ENCODE results near the gene IPO4. TPM values are rescaled to one million over a fixed set of nuclear protein-coding genes. Genes with fewer than 3 reads are reported as not detected.

Gene IPO4
- total RNA-seq, 3 donors from 2014 or later: 265 to 293 (median 265) TPM

GRCh38 chr14:24145690-24146452 lies 42.7 kb downstream of the IPO4 start:
- no peaks in the 10 kb centered on the region for H3K9me3 Mint-ChIP-seq
- peak overlapping the region; percentile 98 for H3K4me3 Mint-ChIP-seq
- no peak for ATAC-seq
- no peak for DNase-seq
- H3K36me3 Mint-ChIP-seq (ENCODE audit: insufficient read depth): peaks cover 41% of the 10 kb centered on the region
- no peaks in the 10 kb centered on the region for H3K27me3 Mint-ChIP-seq (ENCODE audit: low read depth)
- peaks cover 63% of the 10 kb centered on the region for H3K4me1 Mint-ChIP-seq (ENCODE audit: low read depth)

- ATAC-seq (no peak), DNase-seq (no peak)
- no peaks in the 10 kb centered on the region for H3K9me3 Mint-ChIP-seq
- peaks cover 35% of the 10 kb centered on the region for H3K36me3 Mint-ChIP-seq (ENCODE audit: insufficient read depth)
- peaks cover 65% of the 10 kb centered on the region for H3K4me1 Mint-ChIP-seq (ENCODE audit: low read depth)
- H3K27me3 Mint-ChIP-seq (ENCODE audit: low read depth): no peaks in the 10 kb centered on the region
- peak overlapping the region; percentile 98 for H3K4me3 Mint-ChIP-seq
These were observed 43.4 kb downstream of the IPO4 start for GRCh38 chr14:24145219-24145618.

- no peaks in the 10 kb centered on the region for H3K27me3 Mint-ChIP-seq (ENCODE audit: low read depth)
- no peak for ATAC-seq
- H3K36me3 Mint-ChIP-seq (ENCODE audit: insufficient read depth): peaks cover 36% of the 10 kb centered on the region
- H3K4me1 Mint-ChIP-seq (ENCODE audit: low read depth): peaks cover 66% of the 10 kb centered on the region
- peak overlapping the region; percentile 42 for H3K4me3 Mint-ChIP-seq
- DNase-seq: no peak
- H3K9me3 Mint-ChIP-seq: no peaks in the 10 kb centered on the region
These were observed 44.2 kb downstream of the IPO4 start for GRCh38 chr14:24144451-24144850.

GRCh38 chr14:24143511-24143910 lies 45.1 kb downstream of the IPO4 start:
- Mint-ChIP-seq H3K4me3 (peak overlapping the region; percentile 31), H3K36me3 (ENCODE audit: insufficient read depth) (peaks cover 39% of the 10 kb centered on the region), H3K27me3 (ENCODE audit: low read depth) (no peaks in the 10 kb centered on the region), H3K4me1 (ENCODE audit: low read depth) (peaks cover 66% of the 10 kb centered on the region), H3K9me3 (no peaks in the 10 kb centered on the region)
- DNase-seq (no peak), ATAC-seq (no peak)

- Mint-ChIP-seq H3K36me3 (ENCODE audit: insufficient read depth) (peaks cover 46% of the 10 kb centered on the region), H3K4me3 (peak within 1 kb of the TSS; percentile 93), H3K9me3 (no peaks in the 10 kb centered on the region), H3K4me1 (ENCODE audit: low read depth) (peaks cover 78% of the 10 kb centered on the region), H3K27me3 (ENCODE audit: low read depth) (no peaks in the 10 kb centered on the region)
- ATAC-seq: peak; percentile 88 to 90
- DNase-seq: peak; percentile 99
These were observed 47.3 kb downstream of the IPO4 start, which contains the start of gene EMC9 for GRCh38 chr14:24141097-24141880. Gene EMC9 (minus strand): TSS chr14:24141591. CDS start chr14:24141304, 287 bp downstream.

GRCh38 chr14:24139272-24139934 lies 49.2 kb downstream of the IPO4 start:
- Mint-ChIP-seq H3K36me3 (ENCODE audit: insufficient read depth) (peaks cover 36% of the 10 kb centered on the region), H3K9me3 (no peaks in the 10 kb centered on the region), H3K27me3 (ENCODE audit: low read depth) (no peaks in the 10 kb centered on the region), H3K4me1 (ENCODE audit: low read depth) (peaks cover 68% of the 10 kb centered on the region), H3K4me3 (peak overlapping the region; percentile 72)
- ATAC-seq (no peak), DNase-seq (no peak)

- DNase-seq: no peak
- peaks cover 32% of the 10 kb centered on the region for H3K36me3 Mint-ChIP-seq (ENCODE audit: insufficient read depth)
- ATAC-seq: no peak
- H3K9me3 Mint-ChIP-seq: no peaks in the 10 kb centered on the region
- peaks cover 64% of the 10 kb centered on the region for H3K4me1 Mint-ChIP-seq (ENCODE audit: low read depth)
- no peaks in the 10 kb centered on the region for H3K27me3 Mint-ChIP-seq (ENCODE audit: low read depth)
- peak overlapping the region; percentile 72 for H3K4me3 Mint-ChIP-seq
These were observed 50.0 kb downstream of the IPO4 start for GRCh38 chr14:24138396-24139271.

GRCh38 chr14:24137529-24138395 lies 50.9 kb downstream of the IPO4 start:
- DNase-seq (no peak), ATAC-seq (no peak)
- Mint-ChIP-seq H3K4me1 (ENCODE audit: low read depth) (peaks cover 61% of the 10 kb centered on the region), H3K4me3 (peak overlapping the region; percentile 91), H3K9me3 (no peaks in the 10 kb centered on the region), H3K36me3 (ENCODE audit: insufficient read depth) (peaks cover 27% of the 10 kb centered on the region), H3K27me3 (ENCODE audit: low read depth) (no peaks in the 10 kb centered on the region)

- no peak for ATAC-seq
- H3K36me3 Mint-ChIP-seq (ENCODE audit: insufficient read depth): peaks cover 25% of the 10 kb centered on the region
- H3K27me3 Mint-ChIP-seq (ENCODE audit: low read depth): no peaks in the 10 kb centered on the region
- no peaks in the 10 kb centered on the region for H3K9me3 Mint-ChIP-seq
- no peak for DNase-seq
- peak overlapping the region; percentile 91 for H3K4me3 Mint-ChIP-seq
- peaks cover 62% of the 10 kb centered on the region for H3K4me1 Mint-ChIP-seq (ENCODE audit: low read depth)
These were observed 51.7 kb downstream of the IPO4 start for GRCh38 chr14:24136684-24137528.

GRCh38 chr14:24135834-24136683 lies 52.6 kb downstream of the IPO4 start, which contains the start of gene PSME1:
Gene PSME1 (plus strand): TSS chr14:24136194. CDS start chr14:24136263, 69 bp downstream.
- Mint-ChIP-seq H3K4me3 (peak within 1 kb of the TSS; percentile 91), H3K27me3 (ENCODE audit: low read depth) (no peaks in the 10 kb centered on the region), H3K36me3 (ENCODE audit: insufficient read depth) (peaks cover 25% of the 10 kb centered on the region), H3K4me1 (ENCODE audit: low read depth) (peaks cover 63% of the 10 kb centered on the region), H3K9me3 (no peaks in the 10 kb centered on the region)
- DNase-seq (peak; percentile 95), ATAC-seq (peak; percentile 94 to 95)

GRCh38 chr14:24135584-24135833 lies 53.1 kb downstream of the IPO4 start:
- H3K4me3 Mint-ChIP-seq: peak overlapping the region; percentile 91
- ATAC-seq: peak; percentile 0
- H3K36me3 Mint-ChIP-seq (ENCODE audit: insufficient read depth): peaks cover 25% of the 10 kb centered on the region
- H3K27me3 Mint-ChIP-seq (ENCODE audit: low read depth): no peaks in the 10 kb centered on the region
- peaks cover 63% of the 10 kb centered on the region for H3K4me1 Mint-ChIP-seq (ENCODE audit: low read depth)
- no peak for DNase-seq
- H3K9me3 Mint-ChIP-seq: no peaks in the 10 kb centered on the region

GRCh38 chr14:24133735-24134134 lies 54.9 kb downstream of the IPO4 start:
- Mint-ChIP-seq H3K27me3 (ENCODE audit: low read depth) (no peaks in the 10 kb centered on the region), H3K4me3 (no peak overlapping the region), H3K9me3 (no peaks in the 10 kb centered on the region), H3K4me1 (ENCODE audit: low read depth) (peaks cover 48% of the 10 kb centered on the region), H3K36me3 (ENCODE audit: insufficient read depth) (peaks cover 13% of the 10 kb centered on the region)
- DNase-seq (no peak), ATAC-seq (no peak)

Measured in activated T-cell treated with anti-CD3 and anti-CD28 coated beads, Interleukin-2, amount 50 U/mL, for 4 hours (primary cell).